Smooth muscle cell of the pulmonary artery (primary cell): ENCODE data around the gene WFDC10B. TPM values are rescaled to one million over a fixed set of nuclear protein-coding genes. Genes with fewer than 3 reads are reported as not detected.

Experiments
- total RNA-seq: library from RNA; depleted of rRNA; stranded (reverse); fragments of >200 nt; gene quantifications from 2 replicates; pipeline ENCODE4 v1.2.3, GENCODE V29; 2014

Gene WFDC10B
- total RNA-seq, result 0.26 TPM in 1 of 2 replicates, not detected in the other

DNA sequence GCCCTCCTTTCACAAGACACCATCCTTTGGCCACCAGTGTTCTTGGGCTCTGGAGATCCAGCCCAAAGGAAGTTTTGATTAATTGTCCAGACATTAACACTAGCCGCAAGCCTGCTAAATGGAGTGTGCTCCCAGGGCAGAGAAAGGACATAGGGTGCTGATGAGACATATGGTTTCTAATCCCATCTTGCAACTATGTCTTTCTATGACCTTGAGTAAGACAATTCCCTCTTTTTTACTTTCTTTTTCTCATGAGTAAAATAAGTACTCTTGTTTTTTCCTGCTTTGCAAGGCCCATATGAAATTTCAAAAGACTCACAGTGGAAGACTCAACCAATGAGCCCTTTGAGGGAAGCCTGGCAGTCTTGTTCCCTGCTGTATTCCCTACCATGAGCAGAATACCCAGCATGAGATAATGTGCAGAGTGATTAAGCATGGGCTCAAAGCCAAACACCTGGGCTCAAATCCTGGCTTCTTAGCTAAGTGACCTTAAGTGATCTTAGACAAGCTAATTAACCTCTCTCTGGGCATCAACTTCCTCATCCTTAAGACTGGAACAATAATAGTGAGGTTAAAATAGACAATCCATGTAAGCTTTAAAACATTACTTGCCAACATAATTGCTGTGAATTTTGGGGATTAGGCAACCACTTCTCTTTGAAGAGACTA lies at the start of gene WFDC10B:
Gene WFDC10B, minus strand, starts transcription at position 51 of the 669 bp plus-strand sequence. CDS start 19,027 bp downstream, outside the sequence.

DNA sequence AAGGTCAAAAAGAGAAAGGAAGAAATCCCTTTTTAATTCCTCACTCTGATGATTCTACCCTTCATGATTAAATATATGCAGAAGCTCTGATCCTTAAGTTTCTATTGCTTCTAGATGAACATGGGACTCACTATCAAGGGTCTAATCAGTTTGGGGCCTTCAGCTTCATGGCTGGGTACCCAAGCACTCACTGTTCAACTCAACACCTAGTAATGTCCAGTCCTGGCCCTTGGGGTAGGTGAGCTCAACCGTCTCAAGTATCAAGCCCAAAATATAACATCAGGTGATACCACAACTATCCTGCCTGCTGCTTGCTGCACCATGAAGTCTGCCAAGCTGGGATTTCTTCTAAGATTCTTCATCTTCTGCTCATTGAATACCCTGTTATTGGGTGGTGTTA lies 17.2 kb upstream of the WFDC10B start, which contains the start of gene SPINT4:
Gene SPINT4, plus strand, starts transcription at position 301 of the 400 bp plus-strand sequence. Its CDS starts 21 bp downstream, at position 322.

DNA sequence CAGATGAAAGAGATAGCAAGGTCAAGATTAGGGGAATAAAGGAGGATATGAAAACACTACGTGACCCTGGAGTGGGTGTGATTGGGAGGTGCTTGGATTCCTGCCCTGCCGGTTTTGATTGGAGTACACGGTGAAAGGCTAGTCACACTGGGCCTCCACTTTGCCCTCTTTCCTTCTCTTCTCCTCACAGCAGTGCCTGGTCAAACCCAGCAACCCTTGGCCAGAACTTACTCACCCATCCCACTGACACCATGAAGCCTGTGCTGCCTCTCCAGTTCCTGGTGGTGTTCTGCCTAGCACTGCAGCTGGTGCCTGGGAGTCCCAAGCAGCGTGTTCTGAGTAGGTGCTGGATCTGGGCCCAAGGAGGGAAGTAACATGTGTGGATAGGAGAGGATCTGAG lies 2.9 kb downstream of the WFDC10B start, which contains the start of gene WFDC13:
Gene WFDC13, plus strand, starts transcription at position 166 of the 400 bp plus-strand sequence. Its CDS starts 86 bp downstream, at position 252.

DNA sequence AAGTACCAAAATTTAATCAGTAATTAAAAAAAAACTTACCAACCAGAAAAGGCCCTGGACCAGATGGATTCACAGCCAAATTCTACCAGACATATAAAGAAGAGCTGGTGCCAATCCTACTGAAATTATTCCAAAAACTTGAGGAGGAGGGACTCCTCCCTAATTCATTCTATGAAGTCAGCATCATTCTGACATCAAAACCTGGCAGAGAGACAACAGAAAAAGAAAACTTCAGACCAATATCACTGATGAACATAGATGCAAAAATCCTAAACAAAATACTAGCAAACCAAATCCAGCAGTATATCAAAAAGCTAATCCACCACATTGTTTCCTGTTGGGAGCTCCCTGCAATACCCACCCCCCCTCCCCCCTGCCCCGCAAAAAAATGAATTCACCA lies 34.7 kb downstream of the WFDC10B start, which contains the start of gene WFDC11:
Gene WFDC11, minus strand, starts transcription at position 101 of the 400 bp plus-strand sequence. CDS start 19,639 bp downstream, outside the sequence.

Other genes starting within 250 kb of the WFDC10B start
- gene WFDC2, start 235.3 kb downstream of the WFDC10B start, total RNA-seq, result not detected in 2 replicates
- not detected in 2 replicates for gene SPINT3, start 189.4 kb downstream of the WFDC10B start, total RNA-seq
- gene WFDC6, start 165.5 kb downstream of the WFDC10B start, total RNA-seq, result not detected in 2 replicates
- gene EPPIN, start 157.6 kb downstream of the WFDC10B start, total RNA-seq, result 0.39 TPM in 1 of 2 replicates, not detected in the other
- gene WFDC8, start 125.7 kb downstream of the WFDC10B start, total RNA-seq, result 0.20 TPM in 1 of 2 replicates, not detected in the other
- gene WFDC10A, start 75.3 kb downstream of the WFDC10B start, total RNA-seq, result not detected in 2 replicates
- gene WFDC9, start 73.7 kb downstream of the WFDC10B start, total RNA-seq, result not detected in 2 replicates
- gene WFDC11, start 34.8 kb downstream of the WFDC10B start, total RNA-seq, result not detected in 2 replicates
- not detected in 2 replicates for gene WFDC13, start 3.0 kb downstream of the WFDC10B start, total RNA-seq
- gene SPINT4, start 17.3 kb upstream of the WFDC10B start, total RNA-seq, result not detected in 2 replicates
- gene WFDC3, start 86.9 kb upstream of the WFDC10B start, total RNA-seq, result 0.17 and 0.39 TPM in 2 replicates
- 5.9 and 12.8 TPM in 2 replicates for gene DNTTIP1, start 86.9 kb upstream of the WFDC10B start, total RNA-seq
- 2.1 and 7.9 TPM in 2 replicates for gene UBE2C, start 107.6 kb upstream of the WFDC10B start, total RNA-seq
- 0.39 TPM in 1 of 2 replicates, not detected in the other for gene TNNC2, start 122.3 kb upstream of the WFDC10B start, total RNA-seq
- gene SNX21, start 128.8 kb upstream of the WFDC10B start, total RNA-seq, result 57.8 and 64.4 TPM in 2 replicates
- 30.2 and 32.1 TPM in 2 replicates for gene ACOT8, start 152.4 kb upstream of the WFDC10B start, total RNA-seq
- gene ZSWIM3, start 152.6 kb upstream of the WFDC10B start, total RNA-seq, result 5.0 and 5.1 TPM in 2 replicates
- 5.8 and 6.0 TPM in 2 replicates for gene ZSWIM1, start 176.2 kb upstream of the WFDC10B start, total RNA-seq
- 0.65 and 2.0 TPM in 2 replicates for gene SPATA25, start 182.6 kb upstream of the WFDC10B start, total RNA-seq
- 3.8 and 4.5 TPM in 2 replicates for gene NEURL2, start 186.2 kb upstream of the WFDC10B start, total RNA-seq
- 174 and 186 TPM in 2 replicates for gene CTSA, start 186.3 kb upstream of the WFDC10B start, total RNA-seq
- 59.2 and 75.1 TPM in 2 replicates for gene PLTP, start 207.1 kb upstream of the WFDC10B start, total RNA-seq
- gene PCIF1, start 229.7 kb upstream of the WFDC10B start, total RNA-seq, result 13.9 and 15.1 TPM in 2 replicates